ENCODE measurements around the gene ZNF333.
A peak's percentile ranks its signal among the peaks of the same experiment; 100 is the strongest.

ZNF333 gene

DNA sequence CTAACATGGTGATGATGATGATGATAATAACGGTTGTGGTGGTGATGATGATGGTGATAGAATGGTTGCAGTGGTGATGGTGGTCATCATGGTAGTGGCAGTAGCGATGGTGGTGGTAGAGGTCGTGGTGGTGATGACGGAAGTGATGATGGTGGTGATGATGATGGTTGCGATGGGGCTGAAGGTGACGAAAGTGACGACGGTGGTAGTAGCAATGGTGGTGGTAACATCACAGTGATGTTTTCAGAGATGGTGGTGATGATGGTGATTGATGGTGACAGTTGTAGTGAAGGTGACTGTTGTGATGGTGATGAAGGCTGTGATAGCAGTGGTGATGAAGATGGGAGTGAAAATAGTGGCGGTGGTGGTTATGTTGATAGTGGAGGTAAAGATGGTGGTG is 11.6 kb upstream of the ZNF333 start:
- H3K79me2 ChIP-seq (ENCODE audit: control insufficient read depth, low read length), result no peaks in the 10 kb centered on the region
- no peaks in the 10 kb centered on the region for H3F3A ChIP-seq (ENCODE audit: control insufficient read depth, insufficient read depth)
- H3K4me3 ChIP-seq (ENCODE audit: low read length), result no peak overlapping the region
- H3K4me2 ChIP-seq (ENCODE audit: low read length), result no peak overlapping the region
- H3K9me2 ChIP-seq (replicated peaks; ENCODE audit: control insufficient read depth, low read length), result no peaks in the 10 kb centered on the region
- peaks cover 12% of the 10 kb centered on the region for H3K4me1 ChIP-seq (ENCODE audit: control insufficient read depth, low read length)
- no peaks in the 10 kb centered on the region for H3K27me3 ChIP-seq (ENCODE audit: control insufficient read depth, low read length)
- no peaks in the 10 kb centered on the region for H3K9me3 ChIP-seq (ENCODE audit: control insufficient read depth, insufficient read depth, low read length)
- no peaks in the 10 kb centered on the region for H3K36me3 ChIP-seq (ENCODE audit: control insufficient read depth, low read length)
- TF ChIP-seq EZH2phosphoT487 (IDR thresholded peaks at IDR 0.05; ENCODE audit: borderline replicate concordance, low read length), result no peak
- TF ChIP-seq, protein P1, sequence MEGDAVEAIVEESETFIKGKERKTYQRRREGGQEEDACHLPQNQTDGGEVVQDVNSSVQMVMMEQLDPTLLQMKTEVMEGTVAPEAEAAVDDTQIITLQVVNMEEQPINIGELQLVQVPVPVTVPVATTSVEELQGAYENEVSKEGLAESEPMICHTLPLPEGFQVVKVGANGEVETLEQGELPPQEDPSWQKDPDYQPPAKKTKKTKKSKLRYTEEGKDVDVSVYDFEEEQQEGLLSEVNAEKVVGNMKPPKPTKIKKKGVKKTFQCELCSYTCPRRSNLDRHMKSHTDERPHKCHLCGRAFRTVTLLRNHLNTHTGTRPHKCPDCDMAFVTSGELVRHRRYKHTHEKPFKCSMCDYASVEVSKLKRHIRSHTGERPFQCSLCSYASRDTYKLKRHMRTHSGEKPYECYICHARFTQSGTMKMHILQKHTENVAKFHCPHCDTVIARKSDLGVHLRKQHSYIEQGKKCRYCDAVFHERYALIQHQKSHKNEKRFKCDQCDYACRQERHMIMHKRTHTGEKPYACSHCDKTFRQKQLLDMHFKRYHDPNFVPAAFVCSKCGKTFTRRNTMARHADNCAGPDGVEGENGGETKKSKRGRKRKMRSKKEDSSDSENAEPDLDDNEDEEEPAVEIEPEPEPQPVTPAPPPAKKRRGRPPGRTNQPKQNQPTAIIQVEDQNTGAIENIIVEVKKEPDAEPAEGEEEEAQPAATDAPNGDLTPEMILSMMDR (IDR thresholded peaks at IDR 0.05; ENCODE audit: low read depth, low read length, poor library complexity, severe bottlenecking), result no peak
- no peaks in the 10 kb centered on the region for H4K20me1 ChIP-seq (ENCODE audit: control insufficient read depth, insufficient read depth, low read depth, low read length)
- no peak overlapping the region for H3K27ac ChIP-seq (ENCODE audit: low read depth, low read length)

DNA sequence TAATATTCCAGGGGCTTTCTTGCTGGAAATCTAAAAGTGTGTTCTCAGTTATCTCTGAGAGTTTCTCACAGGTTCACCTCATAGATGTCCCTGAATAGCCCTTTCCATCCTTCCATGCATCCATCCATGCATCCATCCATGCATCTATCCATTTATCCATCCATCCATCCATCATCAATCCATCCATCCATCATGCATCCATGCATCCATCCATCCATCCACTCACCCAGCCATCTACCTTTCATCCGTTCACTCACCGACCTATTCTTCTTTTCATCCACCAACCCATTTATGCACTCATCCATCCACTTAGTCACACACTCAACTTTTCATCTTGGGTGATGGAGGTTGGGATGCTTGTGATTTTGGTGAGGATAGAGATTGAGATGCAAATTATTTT is 7.8 kb upstream of the ZNF333 start:
- Histone ChIP-seq H3K4me1 (ENCODE audit: control insufficient read depth, low read length) (peaks cover 30% of the 10 kb centered on the region), H4K20me1 (ENCODE audit: control insufficient read depth, insufficient read depth, low read depth, low read length) (no peaks in the 10 kb centered on the region), H3K27ac (ENCODE audit: low read depth, low read length) (no peak overlapping the region), H3K4me3 (ENCODE audit: low read length) (no peak overlapping the region), H3K9me2 (replicated peaks; ENCODE audit: control insufficient read depth, low read length) (no peaks in the 10 kb centered on the region), H3K79me2 (ENCODE audit: control insufficient read depth, low read length) (no peaks in the 10 kb centered on the region), H3F3A (ENCODE audit: control insufficient read depth, insufficient read depth) (peaks cover 2% of the 10 kb centered on the region), H3K27me3 (ENCODE audit: control insufficient read depth, low read length) (no peaks in the 10 kb centered on the region), H3K36me3 (ENCODE audit: control insufficient read depth, low read length) (no peaks in the 10 kb centered on the region), H3K9me3 (ENCODE audit: control insufficient read depth, insufficient read depth, low read length) (no peaks in the 10 kb centered on the region), H3K4me2 (ENCODE audit: low read length) (no peak overlapping the region)
- TF ChIP-seq, protein P1 (IDR thresholded peaks at IDR 0.05; ENCODE audit: low read depth, low read length, poor library complexity, severe bottlenecking), result no peak

DNA sequence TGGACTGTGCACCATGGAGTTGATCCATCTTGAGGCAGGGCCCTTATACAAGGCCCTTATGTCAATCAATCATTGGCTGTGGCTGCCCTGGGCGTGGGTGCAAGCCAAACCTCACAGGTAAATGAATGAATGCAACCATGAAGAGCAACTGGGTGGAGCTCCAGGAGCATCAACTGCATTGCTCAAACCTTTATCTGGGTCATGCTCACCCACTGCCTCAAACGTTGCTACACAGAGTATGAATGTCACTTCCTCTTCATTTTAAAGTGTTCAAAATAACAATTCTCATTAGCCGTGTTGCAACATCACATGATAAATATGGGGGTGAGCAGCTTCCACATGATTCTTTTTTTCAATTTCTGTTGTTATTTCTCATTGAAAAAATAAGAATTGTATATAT is 6.4 kb upstream of the ZNF333 start:
- H4K20me1 ChIP-seq (ENCODE audit: control insufficient read depth, insufficient read depth, low read depth, low read length), result no peaks in the 10 kb centered on the region
- H3K4me3 ChIP-seq (ENCODE audit: low read length), result no peak overlapping the region
- TF ChIP-seq, protein P1 (IDR thresholded peaks at IDR 0.05; ENCODE audit: low read depth, low read length, poor library complexity, severe bottlenecking), result no peak
- TF ChIP-seq EZH2phosphoT487 (IDR thresholded peaks at IDR 0.05; ENCODE audit: borderline replicate concordance, low read length), result no peak
- no peaks in the 10 kb centered on the region for H3K27me3 ChIP-seq (ENCODE audit: control insufficient read depth, low read length)
- peaks cover 9% of the 10 kb centered on the region for H3F3A ChIP-seq (ENCODE audit: control insufficient read depth, insufficient read depth)
- no peaks in the 10 kb centered on the region for H3K36me3 ChIP-seq (ENCODE audit: control insufficient read depth, low read length)
- no peaks in the 10 kb centered on the region for H3K9me2 ChIP-seq (replicated peaks; ENCODE audit: control insufficient read depth, low read length)
- H3K27ac ChIP-seq (ENCODE audit: low read depth, low read length), result no peak overlapping the region
- H3K4me2 ChIP-seq (ENCODE audit: low read length), result no peak overlapping the region; the same call in 1 of the 2 replicates
- no peaks in the 10 kb centered on the region for H3K9me3 ChIP-seq (ENCODE audit: control insufficient read depth, insufficient read depth, low read length)
- peaks cover 36% of the 10 kb centered on the region for H3K4me1 ChIP-seq (ENCODE audit: control insufficient read depth, low read length)
- H3K79me2 ChIP-seq (ENCODE audit: control insufficient read depth, low read length), result no peaks in the 10 kb centered on the region

DNA sequence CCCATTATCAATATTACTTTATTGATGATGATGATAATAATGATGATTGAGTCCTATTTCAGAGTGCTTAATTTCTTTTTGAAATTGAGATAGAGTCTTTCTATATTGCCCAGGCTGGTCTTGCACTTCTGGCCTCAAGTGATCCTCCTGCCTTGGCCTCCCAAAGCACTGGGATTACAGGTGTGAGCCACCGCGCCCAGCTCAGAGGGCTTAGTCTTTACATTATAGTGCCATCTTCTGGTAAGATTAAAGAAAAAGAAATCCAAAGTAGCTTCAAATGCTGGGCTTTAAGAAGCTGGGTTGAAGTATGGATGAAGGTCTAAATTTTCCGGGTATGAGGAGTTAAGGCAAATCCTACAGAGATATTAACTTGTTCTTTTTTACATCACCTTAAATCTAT is 3.4 kb upstream of the ZNF333 start:
- Histone ChIP-seq H3K4me3 (ENCODE audit: low read length) (no peak overlapping the region), H3K79me2 (ENCODE audit: control insufficient read depth, low read length) (peaks cover 2% of the 10 kb centered on the region; the same call in 1 of the 2 replicates), H4K20me1 (ENCODE audit: control insufficient read depth, insufficient read depth, low read depth, low read length) (no peaks in the 10 kb centered on the region)

More for the DNA sequence above, 3.4 kb upstream of the ZNF333 start:
- peaks cover 15% of the 10 kb centered on the region for H3F3A ChIP-seq (ENCODE audit: control insufficient read depth, insufficient read depth)
- H3K4me2 ChIP-seq (ENCODE audit: low read length), result no peak overlapping the region
- H3K9me2 ChIP-seq (replicated peaks; ENCODE audit: control insufficient read depth, low read length), result no peaks in the 10 kb centered on the region
- no peaks in the 10 kb centered on the region for H3K9me3 ChIP-seq (ENCODE audit: control insufficient read depth, insufficient read depth, low read length)
- TF ChIP-seq, protein P1 (IDR thresholded peaks at IDR 0.05; ENCODE audit: low read depth, low read length, poor library complexity, severe bottlenecking), result peak; percentile 53
- no peak for TF ChIP-seq EZH2phosphoT487 (IDR thresholded peaks at IDR 0.05; ENCODE audit: borderline replicate concordance, low read length)
- H3K4me1 ChIP-seq (ENCODE audit: control insufficient read depth, low read length), result peaks cover 57% of the 10 kb centered on the region
- H3K36me3 ChIP-seq (ENCODE audit: control insufficient read depth, low read length), result no peaks in the 10 kb centered on the region
- no peaks in the 10 kb centered on the region for H3K27me3 ChIP-seq (ENCODE audit: control insufficient read depth, low read length)
- H3K27ac ChIP-seq (ENCODE audit: low read depth, low read length), result no peak overlapping the region
